H9 (cell line): ENCODE results near the gene IL20RA. TPM values are rescaled to one million over a fixed set of nuclear protein-coding genes. Genes with fewer than 3 reads are reported as not detected.

Experiments used
- DNase-seq: peaks from one replicate; pipeline ENCODE4 v3.0.0-alpha.2; 2017
- H2AFZ ChIP-seq: one replicate; pipeline ENCODE4 v1.6.1; 2013; ENCODE audit warnings: mild to moderate bottlenecking, low read length, control low read depth, moderate library complexity
- H2AK5ac ChIP-seq: 2 replicates; pipeline ENCODE4 v1.6.1; 2013; ENCODE audit warnings: low read length, control low read depth, mixed read lengths; ENCODE audit not compliant: insufficient read length
- H2BK120ac ChIP-seq: one replicate; pipeline ENCODE4 v1.6.1; 2013; ENCODE audit warnings: low read depth, mild to moderate bottlenecking, low read length, control low read depth, inconsistent platforms; ENCODE audit not compliant: poor library complexity, severe bottlenecking
- H2BK12ac ChIP-seq: 2 replicates; pipeline ENCODE4 v1.6.1; 2013; ENCODE audit warnings: low read length, control low read depth, mixed read lengths, low read depth; ENCODE audit not compliant: insufficient read length
- H2BK15ac ChIP-seq: 2 replicates; pipeline ENCODE4 v1.6.1; 2013; ENCODE audit warnings: low read depth, low read length, control low read depth
- H2BK20ac ChIP-seq: one replicate; pipeline ENCODE4 v1.6.1; 2013; ENCODE audit warnings: low read depth, mild to moderate bottlenecking, low read length, control low read depth, inconsistent platforms; ENCODE audit not compliant: poor library complexity, severe bottlenecking
- H2BK5ac ChIP-seq: 2 replicates; pipeline ENCODE4 v1.6.1; 2013; ENCODE audit warnings: low read length, control low read depth, mixed read lengths; ENCODE audit not compliant: insufficient read length
- H3K14ac ChIP-seq: 2 replicates; pipeline ENCODE4 v1.6.1; 2013; ENCODE audit warnings: low read length, control low read depth; ENCODE audit not compliant: insufficient read depth
- H3K18ac ChIP-seq: 2 replicates; pipeline ENCODE4 v1.6.1; 2013; ENCODE audit warnings: low read depth, mild to moderate bottlenecking, mixed read lengths, low read length, control low read depth; ENCODE audit not compliant: insufficient read length
- H3K23ac ChIP-seq: 2 replicates; pipeline ENCODE4 v1.6.1; 2013; ENCODE audit warnings: low read length, control low read depth, mixed read lengths, low read depth; ENCODE audit not compliant: insufficient read length
- H3K23me2 ChIP-seq: 2 replicates; pipeline ENCODE4 v1.6.1; 2013; ENCODE audit warnings: low read depth, mild to moderate bottlenecking, mixed read lengths, low read length, control low read depth; ENCODE audit not compliant: insufficient read length, poor library complexity, severe bottlenecking
- H3K27ac ChIP-seq: 2 replicates; pipeline ENCODE4 v1.5.1; 2013; ENCODE audit warnings: low read length, control low read depth, mixed read lengths, low read depth; ENCODE audit not compliant: insufficient read length
- H3K27me3 ChIP-seq: 2 replicates; pipeline ENCODE4 v1.6.1; 2013; ENCODE audit warnings: low read length, control low read depth, inconsistent platforms; ENCODE audit not compliant: insufficient read depth
- H3K4ac ChIP-seq: 2 replicates; pipeline ENCODE4 v1.6.1; 2013; ENCODE audit warnings: low read depth, mild to moderate bottlenecking, control low read depth, inconsistent platforms, low read length, moderate library complexity
- H3K4me1 ChIP-seq: 2 replicates; pipeline ENCODE4 v1.6.1; 2013; ENCODE audit warnings: low read length, control low read depth, inconsistent platforms; ENCODE audit not compliant: insufficient read depth
- H3K4me2 ChIP-seq: 2 replicates; pipeline ENCODE4 v1.6.1; 2013; ENCODE audit warnings: low read length, control low read depth, mixed read lengths; ENCODE audit not compliant: insufficient read length, insufficient read depth
- H3K56ac ChIP-seq: 2 replicates; pipeline ENCODE4 v1.6.1; 2013; ENCODE audit warnings: low read depth, mild to moderate bottlenecking, mixed read lengths, low read length, control low read depth; ENCODE audit not compliant: insufficient read length
- H3K79me1 ChIP-seq: 2 replicates; pipeline ENCODE4 v1.6.1; 2013; ENCODE audit warnings: low read depth, mild to moderate bottlenecking, moderate library complexity, low read length, control low read depth, inconsistent platforms; ENCODE audit not compliant: insufficient read depth, poor library complexity, severe bottlenecking
- H3K79me2 ChIP-seq: 2 replicates; pipeline ENCODE4 v1.6.1; 2013; ENCODE audit warnings: low read length, control low read depth, inconsistent platforms; ENCODE audit not compliant: insufficient read depth
- H3K9ac ChIP-seq: 2 replicates; pipeline ENCODE4 v1.6.1; 2013; ENCODE audit warnings: low read length, control low read depth, mixed read lengths; ENCODE audit not compliant: insufficient read length; ENCODE audit errors: extremely low read depth
- H3K9me3 ChIP-seq: one replicate; pipeline ENCODE4 v1.6.1; 2013; ENCODE audit warnings: low read depth, low read length, inconsistent platforms; ENCODE audit not compliant: control insufficient read depth
- H3T11ph ChIP-seq: one replicate; pipeline ENCODE4 v1.6.1; 2013; ENCODE audit warnings: mild to moderate bottlenecking, low read length, control low read depth, inconsistent platforms
- H4K20me1 ChIP-seq: one replicate; pipeline ENCODE4 v1.6.1; 2013; ENCODE audit not compliant: control insufficient read depth, insufficient read length, insufficient read depth
- H4K5ac ChIP-seq: 2 replicates; pipeline ENCODE4 v1.6.1; 2013; ENCODE audit warnings: low read depth, mild to moderate bottlenecking, mixed read lengths, low read length, control low read depth; ENCODE audit not compliant: insufficient read length
- H4K8ac ChIP-seq: replicated peaks from 2 replicates; pipeline ENCODE4 v1.6.1; 2013; ENCODE audit warnings: low read length, control low read depth, mixed read lengths, low read depth; ENCODE audit not compliant: insufficient read length
- H4K91ac ChIP-seq: 2 replicates; pipeline ENCODE4 v1.6.1; 2013; ENCODE audit warnings: low read depth, mild to moderate bottlenecking, moderate library complexity, mixed read lengths, low read length, control low read depth; ENCODE audit not compliant: insufficient read length
- H3K27ac Mint-ChIP-seq, 3 experiments: 2 replicates in 2 of 3; 3 replicates in 1 of 3; pipeline ENCODE4 v1.8.0; 2020 to 2021; ENCODE audit warnings: mixed read lengths in 3 of 3, mild to moderate bottlenecking in 1 of 3, moderate library complexity in 1 of 3
- H3K27me3 Mint-ChIP-seq: 2 replicates; pipeline ENCODE4 v1.8.0; 2021; ENCODE audit warnings: low read depth, mild to moderate bottlenecking, moderate library complexity, mixed read lengths
- H3K36me3 Mint-ChIP-seq, 3 experiments: 2 replicates in 2 of 3; 3 replicates in 1 of 3; pipeline ENCODE4 v1.8.0; 2020 to 2021; ENCODE audit warnings: low read depth in 3 of 3, mixed read lengths in 3 of 3; ENCODE audit not compliant: insufficient read depth in 1 of 3
- H3K4me1 Mint-ChIP-seq, 2 experiments: 2 replicates each; pipeline ENCODE4 v1.8.0; 2020; ENCODE audit warnings: mixed read lengths in 2 of 2
- H3K4me3 Mint-ChIP-seq, 2 experiments: 2 replicates in 1 of 2; 3 replicates in 1 of 2; pipeline ENCODE4 v1.8.0; 2020 to 2021; ENCODE audit warnings: mild to moderate bottlenecking in 2 of 2, mixed read lengths in 2 of 2, moderate library complexity in 1 of 2
- H3K9me3 Mint-ChIP-seq, 2 experiments: 2 replicates in 1 of 2; 3 replicates in 1 of 2; pipeline ENCODE4 v1.8.0; 2020; ENCODE audit warnings: mild to moderate bottlenecking in 2 of 2, mixed read lengths in 2 of 2, moderate library complexity in 1 of 2
- WGBS: extraction: QIAGEN DNeasy Blood & Tissue Kit; methylation state at CpG from one replicate; pipeline ENCODE4 v1.1.7; 2013; ENCODE audit warnings: missing lambda C conversion rate, low lambda C conversion rate, mixed read lengths; ENCODE audit not compliant: insufficient read length; ENCODE audit errors: extremely low coverage; 5-methylcytosine and 5-hydroxymethylcytosine counted together
- total RNA-seq: library from RNA; stranded (reverse); gene quantifications from 2 replicates; pipeline ENCODE4 v1.2.1, GENCODE V29; 2021
- TF ChIP-seq, protein P1 (sequence below): fragments of 200-600 bp; sonication (generic); conservative IDR thresholded peaks from 3 replicates; pipeline ENCODE4 v1.8.0; 2021; ENCODE audit warnings: antibody characterized with exemption, mild to moderate bottlenecking

The IL20RA gene
- total RNA-seq, 1 experiment from 2014 or later: 0.74 TPM

DNA sequence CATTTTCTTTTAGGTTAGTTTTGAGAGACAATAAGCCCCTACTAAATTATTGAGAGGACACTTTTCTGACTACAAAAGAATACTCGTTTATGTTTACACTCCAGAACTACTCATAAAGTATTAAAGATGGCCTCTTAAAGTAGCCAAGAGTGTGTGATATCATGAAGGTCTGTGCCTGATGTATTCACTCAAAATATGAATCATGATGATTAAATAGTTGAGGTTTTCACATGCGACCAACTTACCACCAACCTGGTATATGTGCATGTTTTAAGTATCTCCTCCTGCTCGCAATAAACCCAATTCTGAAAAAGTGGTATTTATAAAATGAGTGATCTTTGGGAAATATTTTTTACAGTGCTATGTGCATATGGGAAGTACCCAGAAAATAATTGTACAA, 43.9 kb downstream of the IL20RA start:
- peaks cover 19 to 20% of the 10 kb centered on the region in 2 experiments for H3K4me1 Mint-ChIP-seq
- DNase-seq: no peak
- H3K36me3 Mint-ChIP-seq: no peaks in the 10 kb centered on the region
- Histone ChIP-seq H3K9ac (no peak overlapping the region), H2BK12ac (no peak overlapping the region), H3K27ac (no peak overlapping the region), H3K79me2 (no peaks in the 10 kb centered on the region), H4K8ac (no peak overlapping the region), H4K20me1 (no peaks in the 10 kb centered on the region), H3K18ac (no peak overlapping the region), H3K27me3 (no peaks in the 10 kb centered on the region), H3K23ac (no peak overlapping the region), H3K4ac (no peak overlapping the region), H2BK15ac (no peak overlapping the region), H2BK5ac (no peak overlapping the region), H3K14ac (no peak overlapping the region), H4K91ac (no peak overlapping the region), H2AK5ac (no peak overlapping the region), H3K79me1 (no peaks in the 10 kb centered on the region), H4K5ac (no peak overlapping the region), H3K9me3 (no peaks in the 10 kb centered on the region), H3K4me1 (peaks cover 3% of the 10 kb centered on the region; the same call in 1 of the 2 replicates), H2BK20ac (no peak overlapping the region), H2BK120ac (no peak overlapping the region), H3K4me2 (peak overlapping the region; percentile 85), H2AFZ (no peak overlapping the region), H3K23me2 (peaks cover 6% of the 10 kb centered on the region), H3T11ph (no peak overlapping the region), H3K56ac (no peak overlapping the region)
- no CpG with 5 or more reads among the region's 3 CpGs for WGBS
- 0 out of 7 replicates have a peak overlapping the region, but pooled peaks of 1 of the 3 experiments have one; percentile 93 for H3K27ac Mint-ChIP-seq
- H3K9me3 Mint-ChIP-seq: no peaks in the 10 kb centered on the region
- H3K4me3 Mint-ChIP-seq: peak overlapping the region in 1 of 2 experiments; percentile 78; a peak in 3 of 5 replicates
- peaks cover 14% of the 10 kb centered on the region for H3K27me3 Mint-ChIP-seq
- TF ChIP-seq, protein P1, sequence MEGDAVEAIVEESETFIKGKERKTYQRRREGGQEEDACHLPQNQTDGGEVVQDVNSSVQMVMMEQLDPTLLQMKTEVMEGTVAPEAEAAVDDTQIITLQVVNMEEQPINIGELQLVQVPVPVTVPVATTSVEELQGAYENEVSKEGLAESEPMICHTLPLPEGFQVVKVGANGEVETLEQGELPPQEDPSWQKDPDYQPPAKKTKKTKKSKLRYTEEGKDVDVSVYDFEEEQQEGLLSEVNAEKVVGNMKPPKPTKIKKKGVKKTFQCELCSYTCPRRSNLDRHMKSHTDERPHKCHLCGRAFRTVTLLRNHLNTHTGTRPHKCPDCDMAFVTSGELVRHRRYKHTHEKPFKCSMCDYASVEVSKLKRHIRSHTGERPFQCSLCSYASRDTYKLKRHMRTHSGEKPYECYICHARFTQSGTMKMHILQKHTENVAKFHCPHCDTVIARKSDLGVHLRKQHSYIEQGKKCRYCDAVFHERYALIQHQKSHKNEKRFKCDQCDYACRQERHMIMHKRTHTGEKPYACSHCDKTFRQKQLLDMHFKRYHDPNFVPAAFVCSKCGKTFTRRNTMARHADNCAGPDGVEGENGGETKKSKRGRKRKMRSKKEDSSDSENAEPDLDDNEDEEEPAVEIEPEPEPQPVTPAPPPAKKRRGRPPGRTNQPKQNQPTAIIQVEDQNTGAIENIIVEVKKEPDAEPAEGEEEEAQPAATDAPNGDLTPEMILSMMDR: no peak
